Right lobe of liver (tissue), 4 donors: ENCODE measurements around the gene OR56A1.

Experiments
- CTCF ChIP-seq, 4 donors: fragments of 200-600 bp in 3 of 4; fragments of 450-650 bp in 1 of 4; IDR thresholded peaks; one replicate each; pipeline versions ENCODE4 v1.5.1 to v1.8.0; 2016 to 2022; ENCODE audit warnings: antibody characterized with exemption in 4 of 4, mild to moderate bottlenecking in 2 of 4
- POLR2A ChIP-seq: fragments of 450-650 bp; IDR thresholded peaks from one replicate; pipeline ENCODE4 v1.6.1; 2017; ENCODE audit warnings: antibody characterized with exemption, mild to moderate bottlenecking
- donor health status: DM: no; HTN: no; CAD: no.
- donor health status: DM: no; HTN: no; CAD: no.
- donor health status: DM: no; HTN: yes; CAD: no.

GRCh38 chr11:5992604-5993251 is 37.8 kb downstream of the OR56A1 start:
- TF ChIP-seq CTCF (IDR thresholded peaks at IDR 0.05) (peak; percentile 43 to 60 (median 52)), POLR2A (no peak)
